Myocyte (in vitro differentiated cells): Measurements from ENCODE around the gene RICTOR. TPM values are rescaled to one million over a fixed set of nuclear protein-coding genes. Genes with fewer than 3 reads are reported as not detected.

Experiments used
- DNase-seq: peaks from one replicate; pipeline ENCODE4 v3.0.0-alpha.2; 2012; ENCODE audit warnings: low read depth
- polyA plus RNA-seq: library from polyadenylated mRNA; unstranded; fragments of >200 nt; gene quantifications from one replicate; pipeline ENCODE4 v1.2.1, GENCODE V29; 2012; ENCODE audit warnings: missing spikeins
- total RNA-seq: library from RNA; depleted of rRNA; stranded (reverse); fragments of >200 nt; gene quantifications from 2 replicates; pipeline ENCODE4 v1.2.3, GENCODE V29; 2014

RICTOR gene, protein sequence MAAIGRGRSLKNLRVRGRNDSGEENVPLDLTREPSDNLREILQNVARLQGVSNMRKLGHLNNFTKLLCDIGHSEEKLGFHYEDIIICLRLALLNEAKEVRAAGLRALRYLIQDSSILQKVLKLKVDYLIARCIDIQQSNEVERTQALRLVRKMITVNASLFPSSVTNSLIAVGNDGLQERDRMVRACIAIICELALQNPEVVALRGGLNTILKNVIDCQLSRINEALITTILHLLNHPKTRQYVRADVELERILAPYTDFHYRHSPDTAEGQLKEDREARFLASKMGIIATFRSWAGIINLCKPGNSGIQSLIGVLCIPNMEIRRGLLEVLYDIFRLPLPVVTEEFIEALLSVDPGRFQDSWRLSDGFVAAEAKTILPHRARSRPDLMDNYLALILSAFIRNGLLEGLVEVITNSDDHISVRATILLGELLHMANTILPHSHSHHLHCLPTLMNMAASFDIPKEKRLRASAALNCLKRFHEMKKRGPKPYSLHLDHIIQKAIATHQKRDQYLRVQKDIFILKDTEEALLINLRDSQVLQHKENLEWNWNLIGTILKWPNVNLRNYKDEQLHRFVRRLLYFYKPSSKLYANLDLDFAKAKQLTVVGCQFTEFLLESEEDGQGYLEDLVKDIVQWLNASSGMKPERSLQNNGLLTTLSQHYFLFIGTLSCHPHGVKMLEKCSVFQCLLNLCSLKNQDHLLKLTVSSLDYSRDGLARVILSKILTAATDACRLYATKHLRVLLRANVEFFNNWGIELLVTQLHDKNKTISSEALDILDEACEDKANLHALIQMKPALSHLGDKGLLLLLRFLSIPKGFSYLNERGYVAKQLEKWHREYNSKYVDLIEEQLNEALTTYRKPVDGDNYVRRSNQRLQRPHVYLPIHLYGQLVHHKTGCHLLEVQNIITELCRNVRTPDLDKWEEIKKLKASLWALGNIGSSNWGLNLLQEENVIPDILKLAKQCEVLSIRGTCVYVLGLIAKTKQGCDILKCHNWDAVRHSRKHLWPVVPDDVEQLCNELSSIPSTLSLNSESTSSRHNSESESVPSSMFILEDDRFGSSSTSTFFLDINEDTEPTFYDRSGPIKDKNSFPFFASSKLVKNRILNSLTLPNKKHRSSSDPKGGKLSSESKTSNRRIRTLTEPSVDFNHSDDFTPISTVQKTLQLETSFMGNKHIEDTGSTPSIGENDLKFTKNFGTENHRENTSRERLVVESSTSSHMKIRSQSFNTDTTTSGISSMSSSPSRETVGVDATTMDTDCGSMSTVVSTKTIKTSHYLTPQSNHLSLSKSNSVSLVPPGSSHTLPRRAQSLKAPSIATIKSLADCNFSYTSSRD (N-terminal part only)
- 28.5 and 38.3 TPM in 2 replicates for total RNA-seq
- 3.4 TPM for polyA plus RNA-seq

DNA sequence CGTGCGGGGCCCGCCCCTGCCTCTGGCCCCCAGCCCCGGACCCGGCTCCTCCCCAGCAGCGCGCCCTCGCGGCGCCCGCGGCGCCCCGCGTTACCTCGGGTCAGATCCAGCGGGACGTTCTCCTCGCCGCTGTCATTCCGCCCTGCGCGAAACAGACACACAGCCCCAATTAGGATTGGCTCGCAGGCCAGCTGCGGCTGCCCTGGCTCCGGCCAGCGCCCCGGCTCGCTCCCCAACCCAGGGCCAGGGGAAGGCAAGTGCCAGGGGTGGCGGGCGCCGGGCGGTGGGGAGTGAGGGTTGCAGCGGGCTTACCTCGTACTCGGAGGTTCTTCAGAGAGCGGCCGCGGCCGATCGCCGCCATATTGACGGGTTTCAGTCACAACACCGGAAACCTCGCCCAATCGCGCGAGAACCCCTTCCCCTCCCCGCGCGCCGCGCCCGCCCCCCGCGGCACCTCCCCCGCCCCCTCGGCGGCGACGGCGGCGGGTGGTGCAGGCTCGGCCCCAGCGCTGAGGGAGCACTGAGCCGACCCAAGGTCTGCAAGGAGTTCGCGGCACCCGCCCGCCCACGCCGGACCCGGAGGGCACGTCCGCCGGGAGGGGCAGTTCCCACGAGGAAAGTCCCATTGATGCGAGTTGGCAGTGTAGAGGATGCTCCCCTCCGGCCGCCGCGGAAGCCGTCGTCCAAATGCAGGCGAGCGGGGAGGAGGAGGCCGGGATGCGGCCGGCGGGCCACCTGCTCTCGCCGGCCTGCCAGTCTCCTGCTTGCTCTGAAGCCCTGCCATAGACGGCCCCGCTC, at the start of gene RICTOR:
TSS of gene RICTOR (minus strand) at position 383 of the 798 bp plus-strand sequence. CDS start at position 361, 22 bp downstream.
- peak; percentile 91 for DNase-seq

DNA sequence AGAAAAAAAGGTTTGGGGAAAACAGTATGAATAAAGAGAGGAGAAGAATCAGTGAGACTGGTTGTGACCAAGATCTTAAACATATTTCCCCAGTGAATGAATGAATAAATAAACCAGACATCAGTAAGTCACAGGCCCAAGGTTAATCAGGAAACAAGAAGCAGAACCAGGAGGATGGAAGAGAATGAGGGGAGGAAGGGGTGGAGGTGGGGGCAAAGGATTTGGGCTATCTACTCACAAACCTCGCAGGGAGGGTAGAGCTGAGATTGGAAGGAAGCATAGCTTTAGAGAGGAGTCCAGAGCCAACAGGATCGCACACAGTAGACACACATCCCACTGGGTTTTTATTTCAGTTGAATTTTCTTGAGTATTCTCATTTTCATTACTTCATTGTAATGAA, 47.7 kb upstream of the RICTOR start:
- DNase-seq, result no peak

DNA sequence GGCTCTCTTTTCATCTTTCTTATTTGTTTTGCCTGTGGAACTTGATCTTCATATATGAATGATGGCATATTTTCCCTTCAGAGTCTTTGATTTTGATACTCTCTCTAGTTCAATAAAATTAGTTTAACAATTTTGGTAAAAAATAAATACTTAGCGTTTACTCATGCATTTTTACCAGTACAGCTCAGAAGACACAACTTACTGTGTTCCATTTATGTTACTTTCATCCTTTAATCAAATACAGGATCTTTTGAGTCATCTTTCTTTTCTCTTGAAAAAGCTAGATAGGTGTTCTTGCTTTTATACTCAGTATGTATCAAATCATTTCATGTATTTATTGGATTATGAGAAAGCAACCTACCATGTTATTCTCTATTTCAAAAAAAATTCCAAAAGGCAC, 47.1 kb upstream of the RICTOR start:
- no peak for DNase-seq

DNA sequence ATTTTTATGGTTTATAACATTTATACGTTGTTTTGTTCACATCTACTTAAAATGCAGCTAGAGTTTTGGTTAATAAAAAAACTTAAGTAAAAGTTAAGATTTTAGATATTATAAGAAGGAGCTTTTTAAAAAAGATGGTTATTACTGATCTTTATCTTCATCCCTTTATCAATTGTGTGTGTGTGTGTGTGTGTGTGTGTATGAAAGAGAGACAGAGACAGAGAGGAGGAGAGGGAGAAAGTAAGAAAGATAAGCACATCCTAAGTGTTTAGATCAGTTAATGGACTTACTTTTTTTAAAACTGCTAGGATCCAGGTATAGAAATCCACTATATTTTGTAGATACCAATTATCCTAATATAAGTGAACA, 45.8 kb upstream of the RICTOR start:
- no peak for DNase-seq

DNA sequence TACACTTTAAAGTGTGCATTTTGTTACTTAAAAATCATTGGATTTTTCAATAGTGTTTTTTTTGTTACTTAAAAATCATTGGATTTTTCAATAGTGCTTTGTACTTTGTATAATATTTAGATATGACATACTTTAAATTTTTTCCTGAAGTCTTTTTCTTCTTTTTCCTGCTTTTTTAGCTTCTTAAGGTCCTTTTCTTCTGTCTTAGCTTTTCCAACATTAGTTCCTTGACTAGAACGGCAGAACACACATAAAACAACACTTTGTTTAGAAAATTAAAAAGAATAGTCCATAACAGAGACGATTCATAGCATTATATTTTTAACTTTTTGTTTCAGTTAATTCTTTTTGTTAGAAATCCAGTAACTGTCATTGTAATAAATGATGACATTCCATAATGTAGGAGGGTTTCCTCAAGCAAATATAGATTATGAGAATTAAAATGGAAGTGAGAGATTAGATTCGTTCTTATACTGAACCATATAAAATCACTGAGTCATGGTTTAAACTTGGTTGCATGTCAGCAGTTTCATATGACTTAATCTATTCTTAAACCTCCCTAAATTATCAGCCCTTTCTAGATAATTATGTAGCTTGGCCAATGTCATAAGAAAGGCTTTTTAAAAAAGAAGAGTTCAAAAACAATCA, 45.3 kb upstream of the RICTOR start:
- no peak for DNase-seq

DNA sequence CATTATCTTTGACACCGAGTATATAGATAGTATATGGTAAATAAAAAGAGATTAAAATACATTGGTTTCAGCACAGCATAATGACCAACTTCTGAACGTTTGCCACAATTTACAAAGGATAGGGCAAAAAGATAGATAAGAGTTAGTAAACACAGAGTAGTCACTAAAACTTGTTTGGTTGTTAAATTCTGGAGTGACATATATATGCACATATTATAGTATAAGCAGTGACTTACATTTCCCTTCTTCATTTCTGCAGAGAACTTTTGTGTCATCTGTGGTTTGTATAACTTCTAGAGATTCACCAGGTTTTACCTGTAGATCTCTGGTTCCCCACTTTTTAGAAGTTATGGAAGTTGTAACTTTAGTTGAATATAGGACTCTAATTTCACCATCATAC, 44.4 kb upstream of the RICTOR start:
- no peak for DNase-seq

DNA sequence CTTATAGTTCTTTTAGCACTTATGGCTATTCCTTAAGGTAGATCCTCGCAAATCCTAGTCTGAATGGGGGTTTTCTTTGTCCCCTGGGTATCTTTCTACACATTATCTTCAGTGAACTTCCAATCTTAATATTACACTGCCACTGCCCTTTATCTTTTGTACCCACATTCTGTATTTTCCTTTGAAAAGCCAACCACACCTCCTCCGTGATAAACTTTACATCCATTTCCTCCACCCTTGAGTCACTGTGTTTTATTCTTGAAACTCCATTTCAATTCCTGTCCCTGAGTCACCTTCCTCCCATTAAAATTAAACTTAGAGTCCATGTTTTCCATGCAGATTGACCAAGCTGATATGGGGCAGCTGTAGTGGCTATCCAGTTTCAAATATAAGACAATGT, 43.2 kb upstream of the RICTOR start:
- DNase-seq, result no peak

DNA sequence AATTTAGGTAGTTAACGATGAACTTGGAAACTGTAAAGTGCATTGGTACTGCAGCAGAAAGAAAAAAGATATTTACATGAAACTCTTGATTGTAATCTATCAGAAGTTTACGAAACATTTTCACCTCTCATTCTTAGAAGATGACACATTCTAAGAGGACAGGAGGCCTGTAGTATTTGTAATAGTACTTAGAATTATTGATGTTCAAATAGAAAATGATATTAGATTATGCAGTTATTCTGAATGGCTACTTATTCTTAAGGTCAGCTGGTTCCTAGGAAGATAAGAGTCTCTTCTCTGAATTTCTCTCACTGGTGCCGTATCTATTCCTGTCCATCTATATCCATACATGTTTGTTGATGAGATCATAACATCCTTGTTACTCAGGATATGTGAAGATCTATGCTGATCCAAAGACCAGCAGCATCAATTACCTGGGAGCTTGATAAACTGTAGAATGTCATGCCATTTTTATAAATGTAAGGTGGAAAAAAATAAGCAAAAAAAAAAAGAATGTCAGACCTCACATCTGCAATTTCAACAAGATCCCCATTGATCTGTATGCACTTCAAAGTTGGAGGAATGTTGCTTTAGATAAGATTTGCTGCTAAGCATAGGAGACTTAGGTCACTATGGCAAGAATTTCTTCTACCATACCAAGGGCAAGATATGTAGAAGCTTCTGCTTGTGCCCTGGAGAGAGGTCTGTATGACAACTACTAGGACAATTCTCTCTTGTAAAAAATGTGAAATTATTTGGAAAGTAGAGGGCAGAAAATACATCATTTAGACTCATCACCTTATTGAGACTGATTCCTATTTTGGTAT, 42.4 kb upstream of the RICTOR start:
- DNase-seq, result no peak

DNA sequence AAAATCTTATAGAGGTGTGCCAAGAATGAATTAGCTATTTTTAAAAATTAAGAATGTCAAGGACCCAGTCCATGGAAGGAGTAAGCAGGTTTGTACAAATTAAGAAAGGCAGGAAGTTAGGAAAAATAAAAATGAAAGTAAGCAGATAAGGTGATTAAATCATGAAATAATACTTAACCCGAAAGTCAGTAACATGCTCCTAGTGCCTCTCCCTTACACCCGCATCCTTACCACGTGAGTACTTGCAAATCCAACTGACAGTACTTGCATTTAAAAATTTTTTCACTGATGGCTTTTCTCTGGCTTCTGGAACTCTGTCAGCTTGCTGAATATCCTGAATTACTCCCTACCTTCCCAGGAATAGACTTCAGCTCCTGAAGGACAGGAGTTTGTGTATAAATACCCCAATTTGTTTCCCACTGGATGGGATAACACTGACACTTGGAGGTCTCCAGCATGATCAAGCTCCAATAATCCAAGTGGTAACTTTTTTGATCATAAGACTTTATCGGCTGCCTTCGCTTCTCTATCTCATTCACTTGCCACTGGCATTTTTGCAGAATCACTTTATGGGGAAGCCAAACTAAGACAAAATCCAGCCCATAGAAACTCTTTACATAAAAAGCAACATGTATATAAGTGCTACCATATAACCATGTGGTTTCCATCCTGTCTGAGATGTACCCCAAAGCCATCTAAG, 41.6 kb upstream of the RICTOR start:
- no peak for DNase-seq

DNA sequence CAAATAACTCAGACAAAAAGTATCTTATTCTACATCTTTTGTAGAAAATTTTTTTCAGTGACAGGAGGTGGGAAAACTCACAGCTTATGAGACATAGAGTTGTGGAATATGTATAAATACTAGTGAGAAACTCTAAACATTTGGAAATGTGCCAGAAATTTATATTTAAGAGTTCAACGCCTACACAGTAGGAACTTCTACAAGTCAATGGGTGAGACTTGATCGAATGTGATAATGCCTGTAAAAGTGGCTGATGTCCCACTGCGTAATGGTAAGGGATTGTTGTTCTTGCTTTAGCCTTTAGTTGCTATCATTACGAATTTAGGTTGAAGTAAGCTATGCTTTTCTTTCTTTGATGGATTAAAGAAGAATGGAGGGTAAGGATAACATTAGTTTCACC, 40.0 kb upstream of the RICTOR start:
- no peak for DNase-seq

DNA sequence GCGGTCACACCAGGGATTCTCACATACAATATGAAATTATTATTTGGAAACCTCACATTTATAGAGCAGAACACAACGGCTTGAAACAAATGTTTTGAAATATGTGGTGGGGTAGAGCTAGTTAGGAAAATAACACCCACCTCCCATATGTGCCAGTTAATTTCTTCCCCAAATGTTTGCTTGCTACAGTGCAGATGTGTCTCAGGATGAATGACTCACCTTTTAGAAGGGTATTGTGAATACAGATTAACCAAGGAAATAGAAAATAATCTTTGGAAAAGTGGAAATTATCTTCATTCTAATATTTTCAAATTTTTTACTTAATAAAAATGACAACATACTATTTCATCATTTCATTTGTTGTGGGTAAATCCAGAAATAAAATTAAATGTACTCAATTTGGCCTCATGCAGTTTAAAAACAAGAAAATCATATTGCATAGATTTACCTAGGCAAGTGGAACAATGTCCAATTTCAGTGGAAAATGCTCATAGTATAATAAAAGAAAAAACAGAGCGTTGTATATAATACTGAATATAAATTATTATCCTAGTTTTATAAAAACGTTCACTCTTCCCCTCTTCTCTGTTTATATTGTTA, 39.3 kb upstream of the RICTOR start:
- DNase-seq, result no peak

DNA sequence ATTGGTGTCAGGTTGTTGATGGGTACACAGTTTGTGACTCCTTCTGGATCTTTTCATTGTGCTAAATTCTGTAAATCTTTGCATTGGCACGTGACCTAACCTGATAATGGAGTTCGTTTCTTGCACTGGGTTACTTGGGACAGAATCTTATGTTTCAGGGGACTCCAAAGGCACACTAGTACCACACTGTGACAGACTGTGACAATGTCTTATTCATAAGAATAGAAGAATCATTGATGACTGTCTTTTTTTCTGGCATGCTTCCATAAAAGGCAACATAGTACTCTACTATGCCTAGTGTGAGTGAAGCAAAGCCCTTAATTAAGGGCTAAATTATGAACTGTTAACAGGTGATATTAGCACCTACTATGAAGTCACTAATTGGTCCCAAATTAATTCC, 35.4 kb upstream of the RICTOR start:
- no peak for DNase-seq

DNA sequence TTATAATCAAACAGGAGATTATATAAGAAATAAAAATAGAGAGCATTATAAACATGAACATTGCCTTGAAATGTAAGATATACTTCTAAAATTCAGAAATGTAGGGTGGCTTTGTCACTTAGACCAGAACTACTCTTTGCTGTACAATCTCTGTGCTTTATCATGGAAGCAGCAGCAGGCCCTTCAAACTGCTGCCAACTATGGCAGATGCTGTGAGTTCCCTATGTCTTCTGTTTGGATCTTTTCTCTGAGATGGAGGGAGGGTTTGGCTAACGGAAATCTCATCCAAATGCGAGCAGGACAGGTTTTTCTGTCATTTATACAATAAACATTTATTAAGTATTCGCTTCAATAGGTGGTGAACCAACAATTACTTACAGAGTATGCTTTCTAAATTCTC, 34.8 kb upstream of the RICTOR start:
- DNase-seq, result no peak

DNA sequence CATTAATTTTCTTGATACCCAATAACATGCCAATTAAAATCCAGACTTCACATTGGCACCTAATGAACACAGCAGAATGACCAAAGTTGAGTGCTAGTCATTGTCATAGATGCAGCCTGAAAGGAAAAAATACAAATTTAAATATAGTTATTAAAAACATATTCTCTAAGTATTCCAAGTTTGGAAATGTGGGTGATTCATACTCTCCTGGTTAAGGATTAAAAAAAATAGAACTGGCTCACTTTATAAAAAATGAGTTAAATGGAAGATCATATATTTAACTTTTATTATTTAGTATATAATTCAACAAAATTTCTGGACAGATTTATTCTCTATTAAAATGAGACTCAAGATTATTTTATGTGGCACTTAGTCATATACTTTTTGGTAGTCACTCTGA, 33.2 kb upstream of the RICTOR start:
- DNase-seq, result no peak

DNA sequence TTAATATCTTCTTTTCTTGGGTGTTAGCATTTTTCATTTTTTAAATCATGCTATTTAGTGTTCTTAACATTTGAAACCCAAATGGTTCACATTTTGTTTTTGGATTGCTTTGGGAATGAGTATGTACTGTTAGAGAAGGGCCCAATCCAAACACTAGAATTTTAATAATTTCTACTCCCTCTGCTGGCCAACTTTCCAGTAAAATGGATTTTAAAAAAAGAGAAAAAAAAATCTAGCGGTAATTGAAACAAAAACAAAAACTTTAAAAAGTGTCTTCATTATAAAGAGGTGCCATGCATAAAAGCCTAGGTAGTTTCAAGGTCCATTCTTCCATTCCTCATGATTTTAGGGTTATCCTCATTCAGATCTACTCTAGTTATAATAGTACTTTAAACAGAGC, 32.1 kb upstream of the RICTOR start:
- DNase-seq, result peak; percentile 40

DNA sequence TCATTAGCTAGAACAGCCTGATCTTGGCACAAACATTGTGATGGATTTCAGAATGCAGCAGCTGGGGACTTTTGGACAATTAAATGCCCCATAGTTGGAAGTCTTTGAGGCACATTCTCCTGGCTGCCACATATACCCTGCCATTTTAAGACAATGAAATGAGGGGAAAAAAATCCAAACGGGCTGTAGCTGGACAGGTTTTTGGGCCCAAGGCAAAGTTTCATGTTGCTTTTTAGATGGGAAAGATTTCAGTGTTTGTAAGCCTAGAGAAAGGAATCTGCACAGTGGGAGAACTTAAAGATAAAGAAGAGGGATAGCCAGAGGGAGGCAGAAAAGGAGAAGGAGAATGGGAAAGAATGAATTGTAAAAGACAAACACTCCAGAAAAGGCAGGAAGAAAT, 30.0 kb upstream of the RICTOR start:
- DNase-seq, result no peak

DNA sequence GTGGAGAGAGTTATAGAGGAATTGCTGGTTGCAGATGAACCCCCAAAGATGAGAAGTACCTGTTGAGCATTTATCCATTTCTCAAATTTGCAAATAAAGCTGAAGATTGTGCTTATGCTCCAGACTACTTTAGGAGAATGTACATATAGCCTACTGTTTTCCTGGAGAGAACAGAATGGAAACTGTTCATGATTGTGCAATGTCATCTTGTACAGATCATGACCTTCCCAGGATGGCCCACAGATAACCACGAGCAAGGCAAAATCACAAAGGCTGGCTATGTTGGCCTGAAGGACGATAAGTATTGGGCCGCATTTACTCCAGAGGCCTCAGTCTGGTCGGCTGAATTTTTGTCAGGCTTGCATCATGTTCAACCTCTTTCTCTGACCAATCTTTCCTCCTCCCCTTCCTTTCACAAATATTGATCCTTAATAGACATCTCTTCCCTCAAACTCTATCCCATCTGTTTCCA, 28.5 kb upstream of the RICTOR start:
- DNase-seq, result no peak

DNA sequence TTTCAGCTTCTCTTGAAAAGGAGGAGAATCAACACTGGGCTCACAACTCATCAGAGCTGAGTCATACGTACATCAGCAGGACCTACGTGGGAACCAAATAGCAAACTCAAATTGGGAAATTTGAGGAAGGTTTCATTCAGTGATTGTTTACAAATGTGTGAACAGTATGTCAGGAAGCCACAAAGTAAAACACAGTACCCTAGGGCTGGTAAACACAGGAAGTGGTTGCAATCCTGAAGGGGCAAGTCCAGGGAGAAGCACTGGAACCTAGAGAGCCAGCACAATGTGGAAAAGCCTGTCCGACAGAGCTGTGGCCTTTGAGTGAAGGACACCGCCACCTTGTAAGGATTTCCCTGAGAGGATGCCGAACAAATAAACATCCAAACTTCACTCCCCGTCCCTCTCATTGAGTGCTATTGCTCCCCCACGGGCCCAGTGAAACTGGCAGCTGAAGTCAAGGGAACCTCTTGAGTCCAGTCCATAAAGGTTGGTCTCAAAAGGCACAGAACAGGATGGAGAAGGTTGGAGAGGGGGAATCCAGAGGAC, 26.7 kb upstream of the RICTOR start:
- DNase-seq, result peak; percentile 68
